ENCODE measurements around the gene TRIM71. TPM values are rescaled to one million over a fixed set of nuclear protein-coding genes. Genes with fewer than 3 reads are reported as not detected.

TRIM71 gene
- total RNA-seq, 1 experiment from 2014 or later = 0.17 TPM

GRCh38 chr3:32922078-32922477 lies 104.3 kb downstream of the TRIM71 start (continued):
- no peak for TF ChIP-seq CTCF (IDR thresholded peaks at IDR 0.05 in 2 of 3, conservative IDR thresholded peaks at IDR 0.05 in 1 of 3; ENCODE audit: borderline replicate concordance in 1 of 3, insufficient read depth in 1 of 3, low read depth in 2 of 3, low read length in 2 of 3)
- TF ChIP-seq POLR2A (IDR thresholded peaks at IDR 0.05; ENCODE audit: borderline replicate concordance, extremely low read depth, insufficient read depth, insufficient read length) = no peak
- TF ChIP-seq ZFX (IDR thresholded peaks at IDR 0.05) = no peak
- no peak for TF ChIP-seq SIN3A (IDR thresholded peaks at IDR 0.05; ENCODE audit: low read depth)
- no peak for TF ChIP-seq YY1 (IDR thresholded peaks at IDR 0.05; ENCODE audit: extremely low read depth, insufficient replicate concordance, low read depth, low read length)
- no peak for TF ChIP-seq FOSL1 (IDR thresholded peaks at IDR 0.05; ENCODE audit: low read depth)
- no peak for TF ChIP-seq EZH2phosphoT487 (IDR thresholded peaks at IDR 0.05; ENCODE audit: borderline replicate concordance)
- TF ChIP-seq SP1 (IDR thresholded peaks at IDR 0.05; ENCODE audit: low read depth) = no peak
- TF ChIP-seq EZH2 (IDR thresholded peaks at IDR 0.05) = no peak
- TF ChIP-seq TCF7L2 (IDR thresholded peaks at IDR 0.05; ENCODE audit: borderline replicate concordance, extremely low read depth, insufficient read depth, insufficient read length) = no peak

- Histone ChIP-seq H3K36me3 (ENCODE audit: control insufficient read depth in 1 of 2, insufficient read depth in 2 of 2, low read length in 2 of 2) (no peaks in the 10 kb centered on the region), H3K27ac (ENCODE audit: low read depth, low read length) (no peak overlapping the region), H3K9me3 (ENCODE audit: control insufficient read depth in 1 of 2, insufficient read depth in 1 of 2, low read depth in 1 of 2, low read length in 2 of 2) (no peaks in the 10 kb centered on the region), H3K27me3 (ENCODE audit: insufficient read depth, low read length) (no peaks in the 10 kb centered on the region), H2AFZ (ENCODE audit: low read depth, low read length, poor library complexity, severe bottlenecking) (no peak overlapping the region), H3K9me2 (ENCODE audit: insufficient read depth) (no peaks in the 10 kb centered on the region), H3K4me3 (replicated peaks in 1 of 2; ENCODE audit: low read depth in 1 of 2, low read length in 2 of 2) (no peak overlapping the region), H3K79me2 (ENCODE audit: insufficient read depth, low read length) (no peaks in the 10 kb centered on the region), H3K4me2 (ENCODE audit: low read length) (no peak overlapping the region), H4K20me1 (ENCODE audit: insufficient read depth) (no peaks in the 10 kb centered on the region), H3K4me1 (ENCODE audit: control insufficient read depth in 1 of 2, insufficient read depth in 2 of 2, low read length in 2 of 2) (no peaks in the 10 kb centered on the region), H3K9ac (ENCODE audit: low read length) (no peak overlapping the region)
- DNase-seq (ENCODE audit: low read depth, low spot score) = no peak
- ChIA-PET CTCF (no interaction called here), RAD21 (ENCODE audit: low non-redundant PET in 1 of 2, low total read pairs in 2 of 2, uncharacterized antibody in 2 of 2, unreplicated experiment in 2 of 2) (no interaction called here), POLR2A (no interaction called here)
- ATAC-seq = no peak
- intact Hi-C loops (cut with micrococcal nuclease) = no loop called here
- BruUV-seq (replicated peaks) = no TSS peak
- no peak for TF ChIP-seq TCF7L2 (IDR thresholded peaks at IDR 0.05; ENCODE audit: borderline replicate concordance, extremely low read depth, insufficient read depth, insufficient read length)
- TF ChIP-seq RAD21 (IDR thresholded peaks at IDR 0.05; ENCODE audit: low read depth) = no peak
- TF ChIP-seq EZH2phosphoT487 (IDR thresholded peaks at IDR 0.05; ENCODE audit: borderline replicate concordance) = no peak
- TF ChIP-seq REST (IDR thresholded peaks at IDR 0.05; ENCODE audit: low read depth) = no peak
- TF ChIP-seq POLR2AphosphoS5 (IDR thresholded peaks at IDR 0.05; ENCODE audit: low read depth, low read length) = no peak
- no peak for TF ChIP-seq CBX3 (IDR thresholded peaks at IDR 0.05; ENCODE audit: low read depth)
- no peak for TF ChIP-seq ATF3 (IDR thresholded peaks at IDR 0.05)
- TF ChIP-seq EGR1 (IDR thresholded peaks at IDR 0.05; ENCODE audit: low read depth) = no peak
- TF ChIP-seq CEBPB (IDR thresholded peaks at IDR 0.05; ENCODE audit: low read depth) = no peak
- TF ChIP-seq MAX (IDR thresholded peaks at IDR 0.05) = no peak
- TF ChIP-seq SP1 (IDR thresholded peaks at IDR 0.05; ENCODE audit: low read depth) = no peak
- TF ChIP-seq ZBTB33 (IDR thresholded peaks at IDR 0.05; ENCODE audit: extremely low read depth, insufficient replicate concordance, low read length) = no peak
- TF ChIP-seq SIN3A (IDR thresholded peaks at IDR 0.05; ENCODE audit: low read depth) = no peak
Measured at GRCh38 chr3:32930161-32930560, 112.4 kb downstream of the TRIM71 start.

Measured in HCT116 (cell line).